A549 (cell line): ENCODE data around the gene TPRN. TPM values are rescaled to one million over a fixed set of nuclear protein-coding genes. Genes with fewer than 3 reads are reported as not detected.

ENCODE experiments used
- ATAC-seq, 2 experiments: fragments of 200-7000 bp in 1 of 2; fragments of >200 bp in 1 of 2; cut with Nextera tagmentation in 1 of 2; cut with Tn5 transposase in 1 of 2; 3 replicates each; pipeline versions ENCODE4 v1.8.0 to v1.9.1; 2018 to 2020; ENCODE audit warnings: mild to moderate bottlenecking in 1 of 2, moderate library complexity in 1 of 2
- CTCF ChIA-PET: fragments of 300-600 bp; sonication (Branson Sonifier 250); formaldehyde crosslinking; extraction: SDS; loops from one replicate; lab custom pipeline; 2021; ENCODE audit warnings: antibody characterized with exemption, inconsistent platforms; lab: Yijun Ruan, JAX
- POLR2A ChIA-PET: fragments of 350-600 bp; formaldehyde crosslinking; extraction: SDS; loops from one replicate; lab custom pipeline; 2021; ENCODE audit warnings: antibody characterized with exemption, inconsistent platforms; lab: Yijun Ruan, JAX
- DNase-seq, 2 experiments: peaks; one replicate each; pipeline versions ENCODE4 v3.0.0 to v3.0.0-alpha.2; 2011 to 2016; ENCODE audit warnings: low read depth in 1 of 2, low spot score in 1 of 2
- FAIRE-seq: peaks from 2 replicates; lab custom pipeline; 2011; peaks lifted over from hg19 to GRCh38; lab: Jason Lieb, UNC
- H3K27ac ChIP-seq, 2 experiments: fragments of >200 bp; sonication (Bioruptor Twin); formaldehyde crosslinking; 3 replicates each; pipeline ENCODE4 v1.5.1; 2016 to 2017
- H3K4me1 ChIP-seq: fragments of >200 bp; sonication (Bioruptor Twin); formaldehyde crosslinking; 3 replicates; pipeline ENCODE4 v1.6.1; 2016
- H3K4me2 ChIP-seq: fragments of >200 bp; sonication (Bioruptor Twin); formaldehyde crosslinking; 3 replicates; pipeline ENCODE4 v1.6.1; 2016
- H3K4me3 ChIP-seq: fragments of >200 bp; sonication (Bioruptor Twin); formaldehyde crosslinking; 3 replicates; pipeline ENCODE4 v1.5.1; 2016
- H3K9me3 ChIP-seq: fragments of >200 bp; sonication (Bioruptor Twin); formaldehyde crosslinking; 3 replicates; pipeline ENCODE4 v1.6.1; 2016
- BHLHE40 ChIP-seq: IDR thresholded peaks from 2 replicates; pipeline ENCODE4 v1.6.1; 2012; ENCODE audit warnings: low read depth, low read length, inconsistent platforms
- CBX8 ChIP-seq: fragments of 200-600 bp; sonication (generic); IDR thresholded peaks from 2 replicates; pipeline ENCODE4 v1.6.1; 2016
- E2F6 ChIP-seq: IDR thresholded peaks from 2 replicates; pipeline ENCODE4 v1.6.1; 2012; ENCODE audit warnings: low read depth, borderline replicate concordance
- EHF ChIP-seq: fragments of 250-450 bp; sonication (Bioruptor Pico); IDR thresholded peaks from 2 replicates; pipeline ENCODE4 v1.5.0; 2020; ENCODE audit warnings: mild to moderate bottlenecking
- EHMT2 ChIP-seq: fragments of 200-600 bp; sonication (generic); IDR thresholded peaks from 2 replicates; pipeline ENCODE4 v1.6.1; 2016; ENCODE audit warnings: antibody characterized with exemption, low read depth, mild to moderate bottlenecking, moderate library complexity
- ESRRA ChIP-seq: fragments of 150-350 bp; IDR thresholded peaks from 2 replicates; pipeline ENCODE4 v1.6.1; 2014; ENCODE audit warnings: mild to moderate bottlenecking, low read length, borderline replicate concordance
- FOXS1 ChIP-seq: fragments of 250-450 bp; sonication (Bioruptor Pico); IDR thresholded peaks from 2 replicates; pipeline ENCODE4 v1.5.0; 2020; ENCODE audit warnings: mild to moderate bottlenecking, moderate library complexity
- HES2 ChIP-seq: fragments of >200 bp; sonication (Bioruptor Twin); formaldehyde crosslinking; IDR thresholded peaks from 2 replicates; pipeline ENCODE4 v1.6.1; 2016
- HMGXB4 ChIP-seq: fragments of 250-450 bp; sonication (Bioruptor Pico); IDR thresholded peaks from 2 replicates; pipeline ENCODE4 v1.5.0; 2021; ENCODE audit warnings: mild to moderate bottlenecking, moderate library complexity, borderline replicate concordance
- HOXB13 ChIP-seq: fragments of 250-450 bp; sonication (Bioruptor Pico); IDR thresholded peaks from 2 replicates; pipeline ENCODE4 v1.5.0; 2020; ENCODE audit warnings: low read depth, mild to moderate bottlenecking, moderate library complexity
- JUNB ChIP-seq: fragments of >200 bp; sonication (Bioruptor Twin); formaldehyde crosslinking; IDR thresholded peaks from 2 replicates; pipeline ENCODE4 v1.6.1; 2016
- MAZ ChIP-seq: fragments of 150-350 bp; IDR thresholded peaks from 2 replicates; pipeline ENCODE4 v1.6.1; 2014; ENCODE audit warnings: antibody characterized with exemption, low read depth, low read length, borderline replicate concordance
- MYC ChIP-seq: IDR thresholded peaks from 2 replicates; pipeline ENCODE4 v1.6.1; 2012; ENCODE audit warnings: mild to moderate bottlenecking, inconsistent platforms, low read length, improper control_type of control experiment, borderline replicate concordance
- NR3C1 ChIP-seq: fragments of >200 bp; sonication (Bioruptor Twin); formaldehyde crosslinking; IDR thresholded peaks from 3 replicates; pipeline ENCODE4 v1.6.1; 2017
- POLR2AphosphoS2 ChIP-seq: conservative IDR thresholded peaks from 2 replicates; pipeline ENCODE4 v1.6.1; 2012; ENCODE audit warnings: low read length, improper control_type of control experiment, inconsistent platforms
- RAD21 ChIP-seq, 2 experiments: fragments of >200 bp in 1 of 2; sonication (Bioruptor Twin) in 1 of 2; formaldehyde crosslinking in 1 of 2; IDR thresholded peaks in 1 of 2; conservative IDR thresholded peaks in 1 of 2; 2 replicates in 1 of 2; 3 replicates in 1 of 2; pipeline ENCODE4 v1.6.1; 2012 to 2018; ENCODE audit warnings: inconsistent platforms in 1 of 2
- SREBF2 ChIP-seq: fragments of 450-650 bp; IDR thresholded peaks from 2 replicates; pipeline ENCODE4 v1.6.1; 2014; ENCODE audit warnings: mild to moderate bottlenecking, moderate library complexity
- TFCP2L1 ChIP-seq: fragments of 250-450 bp; sonication (Bioruptor Pico); IDR thresholded peaks from 2 replicates; pipeline ENCODE4 v1.5.0; 2021; ENCODE audit warnings: mild to moderate bottlenecking
- ZC3H11A ChIP-seq: fragments of 450-650 bp; IDR thresholded peaks from 2 replicates; pipeline ENCODE4 v1.6.1; 2014; ENCODE audit warnings: antibody characterized with exemption, mild to moderate bottlenecking
- ZSCAN20 ChIP-seq: fragments of 250-450 bp; sonication (Bioruptor Pico); IDR thresholded peaks from 2 replicates; pipeline ENCODE4 v1.8.0; 2022; ENCODE audit warnings: mild to moderate bottlenecking, moderate library complexity
- WGBS: methylation state at CpG from one replicate; pipeline ENCODE4 v1.1.6; 2017; ENCODE audit errors: missing lambda C conversion rate; 5-methylcytosine and 5-hydroxymethylcytosine counted together
- polyA plus RNA-seq, 4 experiments: library from polyadenylated mRNA; depleted of rRNA in 3 of 4; stranded (reverse); fragments of >200 nt; fragmentation: RNase III in 1 of 4; extraction: RNeasy Plus Mini Kit Qiagen cat#74134 plus additional on column Dnase treatment in 1 of 4; gene quantifications; 2 replicates in 3 of 4; 3 replicates in 1 of 4; pipeline ENCODE4 v1.2.3, GENCODE V29; 2011 to 2017

TPRN gene
- polyA plus RNA-seq, 2 of the 4 experiments (the other 2 are of a cell fraction), result 2.1 to 6.5 TPM

- ChIA-PET POLR2A (interaction anchor here (0.9 kb wide), 1 partner anchor 66 kb away, joined by 3 read pairs; no protein-coding TSS in a partner anchor), CTCF (interaction anchor here (0.8 to 11.5 kb wide), 9 partner anchors 12 to 160 kb away, joined by 3 to 156 read pairs (median 5); partner anchors contain the start of genes LRRC26, RNF224, TMEM210 and TOR4A)
- no peak for DNase-seq
- Histone ChIP-seq H3K9me3 (no peaks in the 10 kb centered on the region), H3K27ac (no peak overlapping the region)
- WGBS, result 96% methylated on average over 4 of the region's 10 CpGs
- no peak for TF ChIP-seq JUNB
- no peak for TF ChIP-seq ZSCAN20 (CRISPR knock-in tag)
- TF ChIP-seq, all 56 proteins: peak for 0
- H3K4me3 ChIP-seq, result no peak overlapping the region
- no peak overlapping the region for H3K4me2 ChIP-seq
- peaks cover 44% of the 10 kb centered on the region for H3K4me1 ChIP-seq
- no peak for FAIRE-seq
- ATAC-seq, result no peak
Observed at GRCh38 chr9:137194909-137195308, 5.6 kb downstream of the TPRN start.

GRCh38 chr9:137194388-137194787, 6.2 kb downstream of the TPRN start:
- CTCF ChIA-PET, result interaction anchor here (0.8 to 11.5 kb wide), 10 partner anchors 13 to 159 kb away, joined by 3 to 156 read pairs (median 5); partner anchors contain the start of genes LRRC26, RNF224 and TMEM210
- H3K27ac ChIP-seq, result peak overlapping the region in 1 of 2 experiments; percentile 22; a peak in 1 of 6 replicates
- TF ChIP-seq HMGXB4 (no peak), POLR2AphosphoS2 (no peak), TFCP2L1 (CRISPR knock-in tag) (no peak), SREBF2 (no peak), MAZ (no peak), HOXB13 (CRISPR knock-in tag) (no peak), ESRRA (no peak), ZC3H11A (no peak), RAD21 (conservative IDR thresholded peaks at IDR 0.05 in 1 of 2, IDR thresholded peaks at IDR 0.05 in 1 of 2) (no peak), JUNB (no peak), BHLHE40 (no peak)
- peaks cover 44% of the 10 kb centered on the region for H3K4me1 ChIP-seq
- ATAC-seq (no peak), DNase-seq (no peak), FAIRE-seq (no peak)
- POLR2A ChIA-PET, result no interaction called here
- 73% methylated on average over 4 of the region's 16 CpGs for WGBS
- no peak overlapping the region for H3K4me2 ChIP-seq
- H3K4me3 ChIP-seq, result no peak overlapping the region
- H3K9me3 ChIP-seq, result no peaks in the 10 kb centered on the region

GRCh38 chr9:137193771-137194170, 6.8 kb downstream of the TPRN start:
- no peak overlapping the region for H3K4me3 ChIP-seq
- peaks cover 39% of the 10 kb centered on the region for H3K4me1 ChIP-seq
- no peak overlapping the region for H3K4me2 ChIP-seq
- H3K27ac ChIP-seq, result no peak overlapping the region
- WGBS, result 93% methylated on average over 11 of the region's 14 CpGs
- DNase-seq (no peak), ATAC-seq (no peak), FAIRE-seq (no peak)
- ChIA-PET CTCF (interaction anchor here (1.2 to 11.5 kb wide), 7 partner anchors 20 to 126 kb away, joined by 3 to 156 read pairs (median 5); partner anchors contain the start of genes CYSRT1, LRRC26, RNF208 and RNF224), POLR2A (no interaction called here)
- TF ChIP-seq RAD21 (conservative IDR thresholded peaks at IDR 0.05 in 1 of 2, IDR thresholded peaks at IDR 0.05 in 1 of 2) (no peak), JUNB (no peak), E2F6 (no peak)
- no peaks in the 10 kb centered on the region for H3K9me3 ChIP-seq

- no peaks in the 10 kb centered on the region for H3K9me3 ChIP-seq
- no peak overlapping the region for H3K27ac ChIP-seq
- no peak overlapping the region for H3K4me3 ChIP-seq
- 36% methylated on average over 2 of the region's 2 CpGs for WGBS
- no peak for FAIRE-seq
- no peak for DNase-seq
- no peak overlapping the region for H3K4me2 ChIP-seq
- CTCF ChIA-PET, result interaction anchor here (0.6 to 11.5 kb wide), 8 partner anchors 9 to 125 kb away, joined by 3 to 156 read pairs (median 5); partner anchors contain the start of genes CYSRT1, LRRC26, RNF208 and RNF224
- POLR2A ChIA-PET, result interaction anchor here (1.8 kb wide), 1 partner anchor 8 kb away, joined by 10 read pairs; the partner anchor contains the start of gene TPRN
- peaks cover 33% of the 10 kb centered on the region for H3K4me1 ChIP-seq
- ATAC-seq, result no peak
- no peak for TF ChIP-seq HES2
- no peak for TF ChIP-seq NR3C1
- no peak for TF ChIP-seq EHMT2
- no peak for TF ChIP-seq JUNB
- TF ChIP-seq EHF (CRISPR knock-in tag), result no peak
- TF ChIP-seq POLR2AphosphoS2, result no peak
- TF ChIP-seq MYC, result no peak
- TF ChIP-seq CBX8, result no peak
- no peak for TF ChIP-seq FOXS1 (CRISPR knock-in tag)
Observed at GRCh38 chr9:137192859-137193258, 7.7 kb downstream of the TPRN start.
